ENCODE data around the gene FHL1.

The FHL1 gene

DNA sequence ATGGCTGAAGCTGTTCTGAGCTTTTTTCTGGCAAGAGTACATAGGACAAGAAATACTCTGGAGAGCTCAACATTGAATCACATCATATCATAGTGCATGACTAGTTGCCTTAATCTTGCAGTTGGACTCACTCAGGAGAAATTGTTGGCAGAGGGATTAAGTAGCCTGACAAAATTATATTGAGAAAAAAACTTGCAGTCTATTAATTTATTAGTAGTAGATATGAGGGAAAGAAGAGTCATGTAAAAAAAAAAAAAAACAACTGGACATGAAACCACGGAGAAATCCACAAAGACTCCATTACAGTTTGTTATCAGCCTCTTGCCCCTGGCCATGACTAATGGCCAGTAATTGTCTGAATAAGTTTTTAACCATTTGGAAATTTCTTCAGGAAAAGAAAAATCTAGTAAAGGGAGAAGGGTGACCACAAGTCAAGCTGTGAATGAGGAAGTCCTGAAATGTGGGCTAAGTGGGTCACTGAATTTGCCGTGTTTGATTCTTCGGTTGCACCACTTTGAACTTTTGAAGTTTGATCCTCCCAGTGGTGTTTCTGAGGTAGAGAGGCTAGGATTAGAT lies 45.6 kb downstream of the FHL1 start:
- no peak for DNase-seq (ENCODE audit: low read depth)
- H3K4me3 ChIP-seq (ENCODE audit: low read depth, low read length), result no peak overlapping the region
- TF ChIP-seq, protein P1, sequence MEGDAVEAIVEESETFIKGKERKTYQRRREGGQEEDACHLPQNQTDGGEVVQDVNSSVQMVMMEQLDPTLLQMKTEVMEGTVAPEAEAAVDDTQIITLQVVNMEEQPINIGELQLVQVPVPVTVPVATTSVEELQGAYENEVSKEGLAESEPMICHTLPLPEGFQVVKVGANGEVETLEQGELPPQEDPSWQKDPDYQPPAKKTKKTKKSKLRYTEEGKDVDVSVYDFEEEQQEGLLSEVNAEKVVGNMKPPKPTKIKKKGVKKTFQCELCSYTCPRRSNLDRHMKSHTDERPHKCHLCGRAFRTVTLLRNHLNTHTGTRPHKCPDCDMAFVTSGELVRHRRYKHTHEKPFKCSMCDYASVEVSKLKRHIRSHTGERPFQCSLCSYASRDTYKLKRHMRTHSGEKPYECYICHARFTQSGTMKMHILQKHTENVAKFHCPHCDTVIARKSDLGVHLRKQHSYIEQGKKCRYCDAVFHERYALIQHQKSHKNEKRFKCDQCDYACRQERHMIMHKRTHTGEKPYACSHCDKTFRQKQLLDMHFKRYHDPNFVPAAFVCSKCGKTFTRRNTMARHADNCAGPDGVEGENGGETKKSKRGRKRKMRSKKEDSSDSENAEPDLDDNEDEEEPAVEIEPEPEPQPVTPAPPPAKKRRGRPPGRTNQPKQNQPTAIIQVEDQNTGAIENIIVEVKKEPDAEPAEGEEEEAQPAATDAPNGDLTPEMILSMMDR (IDR thresholded peaks at IDR 0.05; ENCODE audit: low read depth, low read length, missing control alignments), result no peak

DNA sequence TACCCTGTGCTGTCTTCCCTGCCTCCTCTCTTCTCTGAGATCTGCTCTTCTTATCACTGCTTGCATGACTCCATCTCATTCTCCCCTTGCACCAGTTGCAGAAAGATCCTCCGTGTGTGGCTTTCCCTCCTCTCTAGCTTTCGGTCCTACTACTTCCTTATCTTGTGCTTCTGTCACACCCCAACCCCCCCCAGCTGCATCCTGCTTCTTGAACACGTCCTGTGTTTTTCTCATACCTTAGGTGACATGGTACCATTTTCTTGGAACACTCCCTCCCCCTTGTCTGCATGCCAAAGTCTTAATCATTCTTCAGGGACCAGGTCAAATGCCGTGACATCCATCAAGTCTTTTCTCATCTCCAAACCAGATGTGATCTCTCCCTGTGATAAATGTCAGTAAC lies 46.4 kb downstream of the FHL1 start:
- TF ChIP-seq, protein P1 (IDR thresholded peaks at IDR 0.05; ENCODE audit: low read depth, low read length, missing control alignments), result no peak
- DNase-seq (ENCODE audit: low read depth), result no peak
- no peak overlapping the region for H3K4me3 ChIP-seq (ENCODE audit: low read depth, low read length)

DNA sequence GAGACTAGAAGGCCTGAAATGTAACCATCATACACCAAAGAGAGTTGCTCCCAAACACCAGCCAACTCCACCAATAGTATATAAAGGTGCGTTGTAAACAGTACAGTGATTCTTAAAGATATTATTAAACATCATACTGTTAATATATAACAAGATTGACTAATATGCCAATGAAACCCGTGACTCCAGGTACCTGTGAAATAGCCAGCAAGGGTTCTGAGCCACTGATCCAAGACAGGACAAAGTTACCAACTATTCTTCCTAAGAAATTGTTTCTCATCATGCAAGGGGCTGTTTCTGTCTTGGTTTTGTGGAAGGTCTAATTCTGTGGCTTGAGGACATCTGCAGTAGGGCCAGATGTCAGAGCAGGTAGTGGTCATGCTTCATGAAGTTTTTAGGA lies 47.2 kb downstream of the FHL1 start:
- TF ChIP-seq, protein P1 (IDR thresholded peaks at IDR 0.05; ENCODE audit: low read depth, low read length, missing control alignments), result no peak
- no peak overlapping the region for H3K4me3 ChIP-seq (ENCODE audit: low read depth, low read length)
- no peak for DNase-seq (ENCODE audit: low read depth)

DNA sequence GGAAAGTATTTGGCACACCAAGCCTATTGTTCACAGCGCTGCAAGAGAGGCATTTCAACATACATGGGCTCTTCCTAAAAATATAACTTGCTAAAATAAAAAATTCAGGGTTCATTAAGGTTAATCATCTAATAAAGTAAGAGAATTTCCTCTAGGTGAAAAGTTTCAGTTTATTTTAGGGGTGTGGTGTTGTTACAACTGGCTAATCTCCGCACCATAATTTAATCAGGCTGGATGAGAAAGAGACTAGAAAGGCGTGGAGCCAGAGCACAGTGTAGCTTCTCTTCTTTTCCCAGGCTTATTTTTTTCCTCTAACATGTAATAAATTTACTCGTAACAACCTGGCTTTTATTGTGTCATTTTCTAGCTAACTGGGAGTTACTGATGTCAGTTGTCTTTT lies 47.9 kb downstream of the FHL1 start:
- TF ChIP-seq, protein P1 (IDR thresholded peaks at IDR 0.05; ENCODE audit: low read depth, low read length, missing control alignments), result no peak
- no peak for DNase-seq (ENCODE audit: low read depth)
- H3K4me3 ChIP-seq (ENCODE audit: low read depth, low read length), result no peak overlapping the region

DNA sequence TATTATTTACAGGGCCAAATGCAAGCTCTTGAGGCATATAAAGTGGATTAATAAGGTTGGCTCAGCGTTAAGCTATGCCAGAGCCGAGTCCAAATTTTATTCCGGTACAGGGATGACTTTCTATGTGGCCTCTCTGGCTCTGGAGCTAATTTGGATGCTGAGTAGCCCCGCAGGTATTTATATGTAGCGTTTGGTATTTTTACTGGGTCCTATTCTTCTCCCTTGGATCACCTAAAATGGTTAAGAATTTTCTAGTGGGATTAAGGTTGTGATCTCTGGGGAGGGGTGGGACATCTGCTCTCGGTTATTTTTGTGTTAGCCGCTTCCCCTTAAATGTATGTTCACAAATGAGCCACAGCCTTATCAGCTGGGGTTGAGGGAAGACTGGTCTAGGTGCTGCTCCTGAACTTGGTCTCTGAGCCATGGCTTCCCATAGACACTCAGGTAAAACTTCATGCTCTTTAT lies 49.4 kb downstream of the FHL1 start:
- TF ChIP-seq, protein P1 (IDR thresholded peaks at IDR 0.05; ENCODE audit: low read depth, low read length, missing control alignments), result no peak
- H3K4me3 ChIP-seq (ENCODE audit: low read depth, low read length), result no peak overlapping the region
- no peak for DNase-seq (ENCODE audit: low read depth)

DNA sequence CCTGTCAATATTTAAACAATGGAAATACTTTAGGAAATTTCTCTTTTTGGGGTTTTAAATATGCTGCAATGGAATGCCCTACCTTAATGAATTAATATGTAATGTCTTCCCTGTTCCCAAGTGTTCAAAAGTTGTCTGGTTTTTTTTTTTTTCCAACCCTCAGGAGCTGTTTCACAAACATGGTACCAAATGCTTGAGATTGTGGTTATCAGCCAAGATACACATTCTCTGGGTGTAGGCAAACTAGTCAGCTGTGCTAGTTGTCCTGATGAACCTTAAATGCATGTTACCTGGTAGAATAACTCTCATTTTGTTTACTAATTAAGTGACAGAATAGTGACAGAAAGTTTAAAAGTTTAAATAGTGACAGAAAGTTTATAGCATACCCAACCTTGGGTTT lies 50.7 kb downstream of the FHL1 start:
- DNase-seq (ENCODE audit: low read depth), result no peak
- TF ChIP-seq, protein P1 (IDR thresholded peaks at IDR 0.05; ENCODE audit: low read depth, low read length, missing control alignments), result no peak
- H3K4me3 ChIP-seq (ENCODE audit: low read depth, low read length), result no peak overlapping the region

DNA sequence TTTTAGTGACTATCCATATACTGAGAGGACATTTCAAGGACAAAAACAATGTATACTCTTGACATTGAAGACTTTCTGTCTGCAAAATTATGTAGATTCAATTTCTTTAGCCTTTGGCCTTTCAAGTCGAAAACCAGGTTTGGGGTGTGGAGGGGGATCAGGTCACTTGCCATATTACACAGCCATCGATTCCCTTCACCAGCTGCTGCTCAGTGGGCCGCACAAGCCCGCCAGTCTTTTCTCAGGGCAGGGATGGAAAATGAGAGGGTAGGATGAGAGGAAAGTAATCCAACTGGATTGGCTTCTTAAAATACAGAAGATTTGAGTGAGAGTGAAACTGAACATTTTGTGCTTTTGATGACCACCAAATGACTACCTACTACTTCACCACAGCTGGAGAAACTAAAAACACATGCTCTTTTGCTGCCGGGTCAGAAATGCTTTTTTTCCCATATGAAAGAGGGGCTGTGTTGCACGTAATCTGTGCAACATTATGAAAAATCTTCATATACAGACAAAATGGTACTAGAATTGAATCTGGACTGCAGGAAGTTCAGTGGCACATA lies 51.4 kb downstream of the FHL1 start:
- no peak for DNase-seq (ENCODE audit: low read depth)
- no peak overlapping the region for H3K4me3 ChIP-seq (ENCODE audit: low read depth, low read length)
- TF ChIP-seq, protein P1 (IDR thresholded peaks at IDR 0.05; ENCODE audit: low read depth, low read length, missing control alignments), result no peak
